HepG2 (cell line): ENCODE results near the gene ZMPSTE24. TPM values are rescaled to one million over a fixed set of nuclear protein-coding genes. Genes with fewer than 3 reads are reported as not detected.

Experiments
- ATAC-seq: fragments of 200-7000 bp; cut with Tn5 transposase; 3 replicates; pipeline ENCODE4 v1.9.1; 2020; ENCODE audit warnings: mild to moderate bottlenecking, moderate library complexity
- BruUV-seq: library from RNA; stranded (reverse); fragments of 400-500 nt; replicated peaks from 2 replicates; lab custom pipeline; 2021; lab: Mats Ljungman, UMichigan
- CTCF ChIA-PET: fragments of 300-600 bp; formaldehyde crosslinking; extraction: SDS; loops from one replicate; lab custom pipeline; 2021; ENCODE audit warnings: low total read pairs, inconsistent platforms, low intra/inter-chr PET ratio; lab: Yijun Ruan, JAX
- POLR2A ChIA-PET: fragments of 350-600 bp; sonication (Branson Sonifier 250); formaldehyde crosslinking; loops from one replicate; lab custom pipeline; 2020; ENCODE audit warnings: antibody characterized with exemption, inconsistent platforms; lab: Yijun Ruan, JAX
- DNase-seq: peaks from one replicate; pipeline ENCODE4 v3.0.0-alpha.2; 2015; ENCODE audit warnings: low spot score
- FAIRE-seq: peaks from 3 replicates; lab custom pipeline; 2011; peaks lifted over from hg19 to GRCh38; lab: Jason Lieb, UNC
- H2AFZ ChIP-seq: one replicate; pipeline ENCODE4 v1.6.1; 2011; ENCODE audit warnings: low read length, inconsistent platforms
- H3K27ac ChIP-seq: fragments of 300-600 bp; 3 replicates; pipeline ENCODE4 v1.8.0; 2011; ENCODE audit warnings: mixed run types, mild to moderate bottlenecking, mixed read lengths, low read length, inconsistent platforms; ENCODE audit not compliant: insufficient read depth; ENCODE audit errors: extremely low read length
- H3K27me3 ChIP-seq, 2 experiments: fragments of 200-600 bp in 1 of 2; 2 replicates in 1 of 2; 3 replicates in 1 of 2; pipeline versions ENCODE4 v1.6.0 to v1.8.0; 2011; ENCODE audit warnings: low read length in 2 of 2, mild to moderate bottlenecking in 2 of 2, moderate library complexity in 2 of 2, inconsistent platforms in 1 of 2; ENCODE audit not compliant: insufficient read depth in 2 of 2, control insufficient read depth in 1 of 2
- H3K36me3 ChIP-seq, 2 experiments: fragments of 200-600 bp in 1 of 2; replicated peaks in 1 of 2; 2 replicates in 1 of 2; 3 replicates in 1 of 2; pipeline versions ENCODE4 v1.5.1 to v1.8.0; 2011; ENCODE audit warnings: low read length in 2 of 2, inconsistent platforms in 1 of 2; ENCODE audit not compliant: insufficient read depth in 2 of 2, control insufficient read depth in 1 of 2
- H3K4me1 ChIP-seq: 2 replicates; pipeline ENCODE4 v1.5.1; 2012; ENCODE audit warnings: low read length, inconsistent platforms; ENCODE audit not compliant: insufficient read depth
- H3K4me2 ChIP-seq: 2 replicates; pipeline ENCODE4 v1.6.0; 2011; ENCODE audit warnings: low read depth, low read length, inconsistent platforms
- H3K4me3 ChIP-seq, 3 experiments: fragments of 200-600 bp in 1 of 3; sonication (generic), shearing (Covaris generic) in 1 of 3; replicated peaks in 1 of 3; 2 replicates each; pipeline ENCODE4 v1.5.1; 2011 to 2016; ENCODE audit warnings: low read length in 3 of 3, inconsistent platforms in 2 of 3, low read depth in 2 of 3, mild to moderate bottlenecking in 2 of 3, control low read depth in 1 of 3, mixed read lengths in 1 of 3; ENCODE audit not compliant: insufficient read depth in 1 of 3
- H3K79me2 ChIP-seq: one replicate; pipeline ENCODE4 v1.6.1; 2011; ENCODE audit warnings: low read length, inconsistent platforms; ENCODE audit not compliant: insufficient read depth
- H3K9ac ChIP-seq: 2 replicates; pipeline ENCODE4 v1.6.0; 2011; ENCODE audit warnings: mild to moderate bottlenecking, low read depth, low read length, inconsistent platforms; ENCODE audit not compliant: insufficient read depth
- H3K9me3 ChIP-seq: 2 replicates; pipeline ENCODE4 v1.5.1; 2012; ENCODE audit warnings: mild to moderate bottlenecking, low read length
- H4K20me1 ChIP-seq: 2 replicates; pipeline ENCODE4 v1.6.0; 2011; ENCODE audit warnings: inconsistent platforms, mild to moderate bottlenecking, low read length, moderate library complexity; ENCODE audit not compliant: insufficient read depth
- ARID4A ChIP-seq: sonication (generic); formaldehyde crosslinking; IDR thresholded peaks from 2 replicates; pipeline ENCODE4 v1.5.0; 2020; ENCODE audit warnings: mild to moderate bottlenecking, missing genetic modification reagents, borderline replicate concordance
- DDIT3 ChIP-seq: sonication (generic); formaldehyde crosslinking; IDR thresholded peaks from 2 replicates; pipeline ENCODE4 v1.4.0; 2020; ENCODE audit warnings: mild to moderate bottlenecking, missing genetic modification reagents
- KDM5B ChIP-seq: sonication (generic); formaldehyde crosslinking; IDR thresholded peaks from 2 replicates; pipeline ENCODE4 v1.4.0; 2020; ENCODE audit warnings: missing genetic modification reagents, mild to moderate bottlenecking, borderline replicate concordance
- MAF1 ChIP-seq: sonication (generic); formaldehyde crosslinking; IDR thresholded peaks from 2 replicates; pipeline ENCODE4 v1.5.0; 2020; ENCODE audit warnings: missing genetic modification reagents, borderline replicate concordance
- MYNN ChIP-seq: sonication (generic); formaldehyde crosslinking; IDR thresholded peaks from 2 replicates; pipeline ENCODE4 v1.4.0; 2020; ENCODE audit warnings: mild to moderate bottlenecking, low read depth, missing genetic modification reagents
- SP140L ChIP-seq: sonication (generic); formaldehyde crosslinking; IDR thresholded peaks from 2 replicates; pipeline ENCODE4 v1.4.0; 2020; ENCODE audit warnings: missing genetic modification reagents, borderline replicate concordance
- ZEB1 ChIP-seq: IDR thresholded peaks from 2 replicates; pipeline ENCODE4 v1.6.1; 2012; ENCODE audit warnings: mild to moderate bottlenecking, low read depth, inconsistent platforms; ENCODE audit not compliant: insufficient replicate concordance
- ZNF18 ChIP-seq: sonication (generic); formaldehyde crosslinking; IDR thresholded peaks from 2 replicates; pipeline ENCODE4 v1.8.0; 2022; ENCODE audit warnings: mild to moderate bottlenecking, missing genetic modification reagents; ENCODE audit not compliant: insufficient replicate concordance
- ZNF530 ChIP-seq: sonication (generic); formaldehyde crosslinking; IDR thresholded peaks from 2 replicates; pipeline ENCODE4 v1.5.0; 2020; ENCODE audit warnings: low read depth, mild to moderate bottlenecking, missing genetic modification reagents
- ZNF549 ChIP-seq: sonication (generic); formaldehyde crosslinking; IDR thresholded peaks from 2 replicates; pipeline ENCODE4 v1.5.0; 2020; ENCODE audit warnings: missing genetic modification reagents
- ZNF609 ChIP-seq: sonication (generic); formaldehyde crosslinking; IDR thresholded peaks from 2 replicates; pipeline ENCODE4 v1.4.0; 2020; ENCODE audit warnings: mild to moderate bottlenecking, missing genetic modification reagents, borderline replicate concordance
- WGBS: methylation state at CpG from one replicate; pipeline ENCODE4 v1.1.6; 2017; ENCODE audit warnings: low lambda C conversion rate; 5-methylcytosine and 5-hydroxymethylcytosine counted together
- in situ Hi-C: cut with HindIII; loops from 2 replicates; pipeline ENCODE4 v1.10.0; 2017; ENCODE audit warnings: low pct_unique_long_range_greater_than_20kb; ENCODE audit not compliant: extremely low pct_ligation_motif_present
- intact Hi-C: fragments of 100-400 bp; cut with micrococcal nuclease; formaldehyde crosslinking; loops from one replicate; pipeline ENCODE4 v1.10.0; 2022; ENCODE audit not compliant: unreplicated experiment
- polyA plus RNA-seq, 8 experiments: library from polyadenylated mRNA; depleted of rRNA in 3 of 8; stranded (reverse) in 7 of 8; unstranded in 1 of 8; fragments of >200 nt; fragmentation: Illumina TruSeq in 4 of 8; extraction: Trizol in 4 of 8; gene quantifications; 2 replicates each; pipeline versions ENCODE4 v1.2.1 to v1.2.3, GENCODE V29; 2011 to 2016; ENCODE audit warnings: low read depth in 4 of 8, missing spikeins in 1 of 8, mixed read lengths in 1 of 8; ENCODE audit not compliant: insufficient read depth in 1 of 8
- total RNA-seq, 5 experiments: library from RNA; depleted of rRNA; stranded (reverse); fragments of >200 nt; fragmentation: Illumina TruSeq; extraction: Trizol; gene quantifications; 2 replicates each; pipeline ENCODE4 v1.2.3, GENCODE V29; 2016; ENCODE audit warnings: low read depth in 1 of 5

Gene ZMPSTE24
- total and polyA plus RNA-seq, 2 of the 13 experiments (the other 11 are each of a cell fraction or from before 2014, with no cell fraction given) = 13.6 to 60.2 TPM

GRCh38 chr1:40315239-40315794, 57.3 kb downstream of the ZMPSTE24 start:
- intact Hi-C loops (loop anchor here (10.0 kb wide), 1 partner anchor 61 kb away; the partner anchor contains the start of gene ZMPSTE24), in situ Hi-C loops (no loop called here)
- Histone ChIP-seq H3K4me2 (peak overlapping the region; percentile 96), H3K36me3 (no peaks in the 10 kb centered on the region; a peak in 1 of 5 replicates), H2AFZ (no peak overlapping the region), H3K4me1 (peaks cover 47% of the 10 kb centered on the region), H3K9ac (peak overlapping the region; percentile 74), H3K27me3 (peaks cover 0 to 11% of the 10 kb centered on the region in 2 experiments; a peak in 1 of 5 replicates), H3K9me3 (no peaks in the 10 kb centered on the region), H3K4me3 (peak overlapping the region; percentile 58 to 93 (median 89); a peak in 5 of 6 replicates), H4K20me1 (no peaks in the 10 kb centered on the region), H3K27ac (peak overlapping the region; percentile 82), H3K79me2 (no peaks in the 10 kb centered on the region)
- ATAC-seq = peak; percentile 66
- DNase-seq = peak; percentile 83
- 57% methylated on average over 11 of the region's 42 CpGs for WGBS
- BruUV-seq = no TSS peak
- FAIRE-seq = no peak
- ChIA-PET CTCF (interaction anchor here (0.7 to 1.5 kb wide), 3 partner anchors 23 to 90 kb away, joined by 3 to 6 read pairs (median 5); no protein-coding TSS in a partner anchor), POLR2A (interaction anchor here (0.6 to 4.6 kb wide), 19 partner anchors 10 to 275 kb away, joined by 3 to 23 read pairs (median 3); partner anchors contain the start of genes CAP1, SMAP2, TMCO2 and ZFP69B)
- TF ChIP-seq ZNF18 (CRISPR knock-in tag) (no peak), ZNF549 (no peak), MYNN (CRISPR knock-in tag) (no peak; the same call in 1 of the 2 replicates), ZEB1 (peak; percentile 39), ARID4A (peak; percentile 66; the same call in 1 of the 2 replicates), MAF1 (CRISPR knock-in tag) (peak; percentile 82; the same call in 1 of the 2 replicates), ZNF609 (CRISPR knock-in tag) (0 out of 2 replicates have a peak, but pooled peaks have one; percentile 19), SP140L (CRISPR knock-in tag) (no peak), ZNF530 (CRISPR knock-in tag) (no peak), DDIT3 (no peak), KDM5B (CRISPR knock-in tag) (peak; percentile 67; the same call in 1 of the 2 replicates)
